Measurements from ENCODE around the gene ABCG5. TPM values are rescaled to one million over a fixed set of nuclear protein-coding genes. Genes with fewer than 3 reads are reported as not detected.

ABCG5 gene
- total and polyA plus RNA-seq, 2 experiments from 2014 or later: 0.08 TPM; not detected in 1

- no peaks in the 10 kb centered on the region for H4K20me1 ChIP-seq (replicated peaks; ENCODE audit: insufficient read depth)
- no peak for ATAC-seq
- no peak overlapping the region for H3K4me3 ChIP-seq
- no peak overlapping the region for H2AFZ ChIP-seq
- no peak overlapping the region for H3K27ac Mint-ChIP-seq
- no peaks in the 10 kb centered on the region for H3K27me3 Mint-ChIP-seq (ENCODE audit: insufficient read depth, low read depth, poor library complexity)
- H3K4me2 ChIP-seq: no peak overlapping the region
- no peak overlapping the region for H3K27ac ChIP-seq (ENCODE audit: low read depth)
- no peak overlapping the region for H3K4me3 Mint-ChIP-seq
- H3F3A ChIP-seq (replicated peaks; ENCODE audit: low read depth): no peaks in the 10 kb centered on the region
- H3K27me3 ChIP-seq (ENCODE audit: insufficient read depth): no peaks in the 10 kb centered on the region
- H3K4me1 Mint-ChIP-seq: peaks cover 10% of the 10 kb centered on the region
- no peaks in the 10 kb centered on the region for H3K4me1 ChIP-seq (ENCODE audit: insufficient read depth)
- H3K36me3 Mint-ChIP-seq (ENCODE audit: low read depth): no peaks in the 10 kb centered on the region
- DNase-seq (ENCODE audit: low spot score): no peak
- H3K79me2 ChIP-seq (replicated peaks; ENCODE audit: insufficient read depth): no peaks in the 10 kb centered on the region
- H3K9me3 Mint-ChIP-seq: no peaks in the 10 kb centered on the region
- H3K9me2 ChIP-seq (ENCODE audit: insufficient read depth): no peaks in the 10 kb centered on the region
- TF ChIP-seq ZNF462 (CRISPR knock-in tag; IDR thresholded peaks at IDR 0.05) (no peak), CTCF (conservative IDR thresholded peaks at IDR 0.05; ENCODE audit: low read depth in 2 of 2) (no peak), CREB1 (CRISPR knock-in tag; IDR thresholded peaks at IDR 0.05; ENCODE audit: low read depth) (no peak), NANOG (IDR thresholded peaks at IDR 0.05; ENCODE audit: borderline replicate concordance) (no peak), STAT1 (IDR thresholded peaks at IDR 0.05; ENCODE audit: unreplicated experiment) (no peak), EZH2phosphoT487 (IDR thresholded peaks at IDR 0.05; ENCODE audit: unreplicated experiment) (no peak), ZNF114 (CRISPR knock-in tag; IDR thresholded peaks at IDR 0.05) (no peak), POLR2AphosphoS5 (IDR thresholded peaks at IDR 0.05; ENCODE audit: low read depth) (no peak), JUNB (IDR thresholded peaks at IDR 0.05; ENCODE audit: unreplicated experiment) (no peak), REST (IDR thresholded peaks at IDR 0.05; ENCODE audit: unreplicated experiment) (no peak), ETS1 (IDR thresholded peaks at IDR 0.05) (no peak), EZH2 (IDR thresholded peaks at IDR 0.05; ENCODE audit: low read depth, unreplicated experiment) (no peak), ZNF331 (CRISPR knock-in tag; IDR thresholded peaks at IDR 0.05; ENCODE audit: low read depth) (no peak)
- H3K36me3 ChIP-seq (ENCODE audit: insufficient read depth): no peaks in the 10 kb centered on the region
These were observed 75.5 kb downstream of the ABCG5 start for GRCh38 chr2:43763091-43763490.
